Parathyroid adenoma (tissue), 2 donors: ENCODE measurements around the gene TRERF1.

ENCODE experiments used
- H2AFZ ChIP-seq: fragments of 300-600 bp; sonication (generic); one replicate; pipeline ENCODE4 v1.7.0; 2017; ENCODE audit warnings: antibody characterized with exemption, mild to moderate bottlenecking
- H3K27ac ChIP-seq: fragments of 300-600 bp; sonication (generic); one replicate; pipeline ENCODE4 v1.7.0; 2017
- H3K27me3 ChIP-seq: fragments of 300-600 bp; sonication (generic); one replicate; pipeline ENCODE4 v1.7.0; 2017; ENCODE audit warnings: low read length; ENCODE audit not compliant: control insufficient read depth, insufficient read depth
- H3K36me3 ChIP-seq: fragments of 300-600 bp; sonication (generic); one replicate; pipeline ENCODE4 v1.7.0; 2017; ENCODE audit warnings: low read length; ENCODE audit not compliant: control insufficient read depth, insufficient read depth
- H3K4me1 ChIP-seq: fragments of 300-600 bp; sonication (generic); one replicate; pipeline ENCODE4 v1.7.0; 2017; ENCODE audit warnings: control low read depth
- H3K4me2 ChIP-seq: fragments of 300-600 bp; sonication (generic); one replicate; pipeline ENCODE4 v1.7.0; 2017; ENCODE audit warnings: low read length
- H3K4me3 ChIP-seq: fragments of 300-600 bp; sonication (generic); one replicate; pipeline ENCODE4 v1.7.0; 2017; ENCODE audit warnings: low read depth, low read length
- H3K79me2 ChIP-seq: fragments of 300-600 bp; sonication (generic); one replicate; pipeline ENCODE4 v1.7.0; 2017; ENCODE audit warnings: control low read depth
- H3K9ac ChIP-seq: fragments of 300-600 bp; sonication (generic); one replicate; pipeline ENCODE4 v1.7.0; 2017; ENCODE audit warnings: mild to moderate bottlenecking
- H3K9me3 ChIP-seq: fragments of 300-600 bp; sonication (generic); one replicate; pipeline ENCODE4 v1.7.0; 2017; ENCODE audit warnings: low read length; ENCODE audit not compliant: control insufficient read depth
- TF ChIP-seq, protein P1 (sequence below): fragments of 300-600 bp; sonication (generic); IDR thresholded peaks from one replicate; pipeline ENCODE4 v1.7.0; 2017; ENCODE audit warnings: antibody characterized with exemption, mild to moderate bottlenecking
- donor health status: primary hyperparathyroidism.

TRERF1 gene

DNA sequence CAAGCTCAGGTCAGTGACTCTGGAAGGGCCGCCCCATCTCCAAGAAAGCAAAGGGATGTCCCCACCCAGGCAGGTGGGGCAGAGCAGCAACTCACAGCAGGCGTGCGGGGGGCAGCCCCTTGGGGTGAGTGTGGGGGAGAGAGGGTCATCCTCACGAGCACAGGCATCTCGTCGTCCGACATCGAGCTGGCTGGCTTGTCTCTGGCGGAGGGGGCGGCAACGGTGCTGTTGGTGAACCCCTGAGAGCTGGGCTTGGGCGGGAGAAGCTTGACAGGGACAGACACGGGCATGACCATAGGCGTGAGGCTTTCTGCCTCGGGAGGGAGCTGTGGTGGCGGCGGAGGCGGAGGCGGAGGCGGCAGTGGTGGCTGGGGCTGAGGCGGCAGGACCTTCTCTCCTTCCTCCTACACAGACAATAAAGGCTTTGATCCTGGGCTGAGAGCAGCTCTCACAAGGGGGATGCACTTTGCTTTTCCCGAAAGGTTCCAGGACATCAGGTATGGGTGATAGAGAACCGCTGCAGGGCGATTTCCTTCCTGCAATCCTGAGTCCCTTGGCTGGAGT lies 188.5 kb downstream of the TRERF1 start:
- Histone ChIP-seq H3K4me2 (no peak overlapping the region), H3K4me1 (no peaks in the 10 kb centered on the region), H3K9ac (no peak overlapping the region), H2AFZ (no peak overlapping the region), H3K79me2 (no peaks in the 10 kb centered on the region), H3K4me3 (no peak overlapping the region), H3K27me3 (no peaks in the 10 kb centered on the region), H3K36me3 (no peaks in the 10 kb centered on the region), H3K9me3 (no peaks in the 10 kb centered on the region), H3K27ac (no peak overlapping the region)
- TF ChIP-seq, protein P1, sequence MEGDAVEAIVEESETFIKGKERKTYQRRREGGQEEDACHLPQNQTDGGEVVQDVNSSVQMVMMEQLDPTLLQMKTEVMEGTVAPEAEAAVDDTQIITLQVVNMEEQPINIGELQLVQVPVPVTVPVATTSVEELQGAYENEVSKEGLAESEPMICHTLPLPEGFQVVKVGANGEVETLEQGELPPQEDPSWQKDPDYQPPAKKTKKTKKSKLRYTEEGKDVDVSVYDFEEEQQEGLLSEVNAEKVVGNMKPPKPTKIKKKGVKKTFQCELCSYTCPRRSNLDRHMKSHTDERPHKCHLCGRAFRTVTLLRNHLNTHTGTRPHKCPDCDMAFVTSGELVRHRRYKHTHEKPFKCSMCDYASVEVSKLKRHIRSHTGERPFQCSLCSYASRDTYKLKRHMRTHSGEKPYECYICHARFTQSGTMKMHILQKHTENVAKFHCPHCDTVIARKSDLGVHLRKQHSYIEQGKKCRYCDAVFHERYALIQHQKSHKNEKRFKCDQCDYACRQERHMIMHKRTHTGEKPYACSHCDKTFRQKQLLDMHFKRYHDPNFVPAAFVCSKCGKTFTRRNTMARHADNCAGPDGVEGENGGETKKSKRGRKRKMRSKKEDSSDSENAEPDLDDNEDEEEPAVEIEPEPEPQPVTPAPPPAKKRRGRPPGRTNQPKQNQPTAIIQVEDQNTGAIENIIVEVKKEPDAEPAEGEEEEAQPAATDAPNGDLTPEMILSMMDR, result no peak

DNA sequence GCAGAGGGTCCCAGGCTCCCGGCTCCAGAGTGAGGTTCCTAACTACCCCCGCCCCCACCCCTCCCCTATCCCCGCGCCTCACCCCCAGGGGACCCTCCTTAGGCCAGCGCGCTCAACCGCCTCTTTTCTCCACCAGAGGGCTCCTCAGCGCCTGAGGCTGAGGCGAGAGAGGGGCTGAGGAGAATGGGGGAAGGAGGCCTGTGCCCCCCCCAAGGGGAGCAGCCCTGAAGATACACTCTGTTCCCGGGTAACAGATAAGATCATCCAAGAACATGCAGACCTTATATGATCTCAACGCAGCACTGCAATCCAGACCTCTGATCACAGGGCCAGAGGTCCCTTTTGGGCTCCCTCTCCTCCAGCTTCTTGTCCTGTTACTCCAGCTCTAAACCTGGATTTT lies 190.8 kb downstream of the TRERF1 start:
- TF ChIP-seq, protein P1, result peak; percentile 33
- H3K9me3 ChIP-seq, result no peaks in the 10 kb centered on the region
- H3K79me2 ChIP-seq, result no peaks in the 10 kb centered on the region
- H3K4me1 ChIP-seq, result no peaks in the 10 kb centered on the region
- no peak overlapping the region for H3K27ac ChIP-seq
- H3K9ac ChIP-seq, result no peak overlapping the region
- H3K27me3 ChIP-seq, result no peaks in the 10 kb centered on the region
- no peaks in the 10 kb centered on the region for H3K36me3 ChIP-seq
- H2AFZ ChIP-seq, result no peak overlapping the region
- no peak overlapping the region for H3K4me3 ChIP-seq
- no peak overlapping the region for H3K4me2 ChIP-seq

DNA sequence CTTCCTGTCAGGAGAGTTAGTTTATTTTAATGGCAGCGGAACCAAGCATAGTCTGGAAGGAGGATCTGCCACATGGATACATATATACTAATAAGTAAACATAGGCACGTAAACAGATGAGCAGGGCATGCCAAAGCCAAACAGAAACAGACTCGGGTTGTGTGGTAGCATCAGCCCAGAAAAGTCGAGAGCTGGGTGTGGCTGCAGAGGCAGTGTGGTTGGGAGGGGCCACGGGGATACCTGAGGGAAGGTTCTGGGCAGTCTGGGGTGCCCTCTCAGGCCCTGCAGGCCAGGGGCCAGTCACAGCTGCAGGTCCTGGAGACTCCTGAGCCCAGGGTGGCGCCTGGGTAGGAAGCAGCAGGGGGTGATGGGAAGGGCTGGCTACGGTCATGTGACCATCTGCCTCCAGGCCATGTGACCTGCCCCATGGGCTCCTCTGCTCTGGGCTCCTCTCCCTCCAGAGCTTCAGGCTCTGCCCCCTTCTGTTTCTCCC lies 191.3 kb downstream of the TRERF1 start:
- Histone ChIP-seq H3K36me3 (no peaks in the 10 kb centered on the region), H3K79me2 (no peaks in the 10 kb centered on the region), H3K9me3 (no peaks in the 10 kb centered on the region), H3K4me1 (no peaks in the 10 kb centered on the region), H3K27me3 (no peaks in the 10 kb centered on the region), H2AFZ (no peak overlapping the region), H3K4me3 (no peak overlapping the region), H3K9ac (no peak overlapping the region), H3K4me2 (no peak overlapping the region), H3K27ac (no peak overlapping the region)
- TF ChIP-seq, protein P1, result no peak

DNA sequence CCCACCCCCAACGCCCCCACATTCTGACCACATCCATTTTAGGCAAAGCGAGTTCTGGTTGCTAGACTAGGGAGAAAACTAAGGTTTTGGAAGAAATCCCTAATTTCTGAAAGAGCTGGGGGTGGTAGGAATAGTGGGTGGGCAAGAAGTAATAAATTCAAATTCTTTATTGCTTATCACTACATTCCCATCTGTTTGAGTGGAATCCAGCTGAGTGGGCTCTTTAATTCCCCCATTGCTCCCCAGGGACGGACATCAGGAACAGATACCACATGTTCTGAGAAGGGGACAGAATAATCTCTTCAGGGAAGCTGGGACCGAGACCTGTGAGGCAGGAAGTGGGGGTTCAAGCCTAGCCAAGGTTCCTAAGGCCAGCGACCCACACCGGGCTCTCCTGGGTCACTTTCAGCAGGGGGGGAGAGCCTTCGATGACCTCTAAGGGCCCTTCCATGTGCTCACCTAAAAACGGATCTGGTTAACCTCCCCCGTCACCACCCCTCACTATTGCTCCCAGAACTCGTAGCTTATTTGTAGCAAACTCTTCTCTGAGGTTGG lies 191.8 kb downstream of the TRERF1 start:
- no peak overlapping the region for H3K4me2 ChIP-seq
- no peaks in the 10 kb centered on the region for H3K27me3 ChIP-seq
- no peak overlapping the region for H2AFZ ChIP-seq
- H3K79me2 ChIP-seq, result no peaks in the 10 kb centered on the region
- no peak overlapping the region for H3K4me3 ChIP-seq
- no peaks in the 10 kb centered on the region for H3K9me3 ChIP-seq
- H3K27ac ChIP-seq, result no peak overlapping the region
- no peaks in the 10 kb centered on the region for H3K4me1 ChIP-seq
- TF ChIP-seq, protein P1, result no peak
- no peak overlapping the region for H3K9ac ChIP-seq
- H3K36me3 ChIP-seq, result no peaks in the 10 kb centered on the region

DNA sequence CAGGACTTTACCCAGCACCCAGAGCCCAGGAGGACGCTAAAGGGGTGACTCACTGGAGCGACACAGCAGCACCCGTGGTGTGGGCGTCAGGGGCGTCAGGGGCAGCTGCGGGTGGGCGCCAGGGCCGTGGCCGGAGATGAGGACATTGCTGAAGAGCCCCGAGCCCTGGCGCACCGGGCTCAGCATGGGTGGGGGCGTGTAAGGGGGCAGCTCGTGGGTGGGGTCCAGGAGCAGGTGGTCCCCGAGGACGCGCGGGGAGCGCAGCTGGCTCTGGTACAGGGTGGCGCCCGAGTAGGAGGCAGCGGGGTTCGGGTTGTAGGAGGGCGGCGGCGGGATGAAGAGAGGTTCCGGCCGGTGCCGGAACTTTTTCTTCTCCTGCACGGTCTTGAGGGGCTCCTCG lies 192.4 kb downstream of the TRERF1 start:
- Histone ChIP-seq H3K9ac (no peak overlapping the region), H3K36me3 (no peaks in the 10 kb centered on the region), H3K27ac (no peak overlapping the region), H2AFZ (no peak overlapping the region), H3K4me3 (no peak overlapping the region), H3K79me2 (no peaks in the 10 kb centered on the region), H3K27me3 (no peaks in the 10 kb centered on the region), H3K4me2 (no peak overlapping the region), H3K4me1 (no peaks in the 10 kb centered on the region), H3K9me3 (no peaks in the 10 kb centered on the region)
- TF ChIP-seq, protein P1, result no peak
